Osteoblast (primary cell): ENCODE results near the gene OSTN. TPM values are rescaled to one million over a fixed set of nuclear protein-coding genes. Genes with fewer than 3 reads are reported as not detected.

ENCODE experiments used
- DNase-seq: peaks from one replicate; pipeline ENCODE4 v3.0.0; 2011; ENCODE audit warnings: low spot score, mixed read lengths; ENCODE audit not compliant: insufficient read length; ENCODE audit errors: missing footprints
- H2AFZ ChIP-seq: 2 replicates; pipeline ENCODE4 v1.6.0; 2011; ENCODE audit warnings: mild to moderate bottlenecking, low read length
- H3K27ac ChIP-seq: 2 replicates; pipeline ENCODE4 v1.5.1; 2011; ENCODE audit warnings: mild to moderate bottlenecking, low read depth, low read length, moderate library complexity
- H3K27me3 ChIP-seq: 2 replicates; pipeline ENCODE4 v1.6.0; 2012; ENCODE audit warnings: mild to moderate bottlenecking, control low read depth, inconsistent platforms, low read length, moderate library complexity; ENCODE audit not compliant: insufficient read depth
- H3K36me3 ChIP-seq: 2 replicates; pipeline ENCODE4 v1.5.1; 2011; ENCODE audit warnings: mild to moderate bottlenecking, low read length, control low read depth, moderate library complexity; ENCODE audit not compliant: insufficient read depth
- H3K4me1 ChIP-seq: 2 replicates; pipeline ENCODE4 v1.5.1; 2011; ENCODE audit warnings: mild to moderate bottlenecking, low read length, control low read depth, moderate library complexity; ENCODE audit not compliant: insufficient read depth
- H3K4me2 ChIP-seq: 2 replicates; pipeline ENCODE4 v1.6.0; 2011; ENCODE audit warnings: mild to moderate bottlenecking, low read length; ENCODE audit not compliant: insufficient read depth
- H3K4me3 ChIP-seq: fragments of 200-600 bp; sonication (generic); 3 replicates; pipeline ENCODE4 v1.5.1; 2012; ENCODE audit warnings: mild to moderate bottlenecking, low read length, inconsistent platforms; ENCODE audit not compliant: insufficient read depth
- H3K79me2 ChIP-seq: 2 replicates; pipeline ENCODE4 v1.6.0; 2012; ENCODE audit warnings: mild to moderate bottlenecking, low read length, control low read depth, inconsistent platforms; ENCODE audit not compliant: insufficient read depth
- H3K9me3 ChIP-seq: 2 replicates; pipeline ENCODE4 v1.5.1; 2011; ENCODE audit warnings: low read depth, low read length, control low read depth
- H4K20me1 ChIP-seq: 2 replicates; pipeline ENCODE4 v1.6.0; 2012; ENCODE audit warnings: mild to moderate bottlenecking, low read length, control low read depth; ENCODE audit not compliant: insufficient read depth
- total RNA-seq: library from RNA; depleted of rRNA; stranded (reverse); fragments of >200 nt; gene quantifications from 2 replicates; pipeline ENCODE4 v1.2.3, GENCODE V29; 2012
- TF ChIP-seq, protein P1 (sequence below): IDR thresholded peaks from 2 replicates; pipeline ENCODE4 v1.5.1; 2011; ENCODE audit warnings: mild to moderate bottlenecking, low read depth, low read length, moderate library complexity; ENCODE audit errors: extremely low read depth

OSTN gene
- total RNA-seq, 1 donor, result under 0.01 TPM

GRCh38 chr3:191216510-191216909, 17.5 kb downstream of the OSTN start:
- H3K4me2 ChIP-seq, result peak overlapping the region; percentile 51
- no peaks in the 10 kb centered on the region for H4K20me1 ChIP-seq
- H3K27me3 ChIP-seq, result no peaks in the 10 kb centered on the region
- H3K4me3 ChIP-seq, result no peak overlapping the region
- H3K36me3 ChIP-seq, result no peaks in the 10 kb centered on the region
- TF ChIP-seq, protein P1, sequence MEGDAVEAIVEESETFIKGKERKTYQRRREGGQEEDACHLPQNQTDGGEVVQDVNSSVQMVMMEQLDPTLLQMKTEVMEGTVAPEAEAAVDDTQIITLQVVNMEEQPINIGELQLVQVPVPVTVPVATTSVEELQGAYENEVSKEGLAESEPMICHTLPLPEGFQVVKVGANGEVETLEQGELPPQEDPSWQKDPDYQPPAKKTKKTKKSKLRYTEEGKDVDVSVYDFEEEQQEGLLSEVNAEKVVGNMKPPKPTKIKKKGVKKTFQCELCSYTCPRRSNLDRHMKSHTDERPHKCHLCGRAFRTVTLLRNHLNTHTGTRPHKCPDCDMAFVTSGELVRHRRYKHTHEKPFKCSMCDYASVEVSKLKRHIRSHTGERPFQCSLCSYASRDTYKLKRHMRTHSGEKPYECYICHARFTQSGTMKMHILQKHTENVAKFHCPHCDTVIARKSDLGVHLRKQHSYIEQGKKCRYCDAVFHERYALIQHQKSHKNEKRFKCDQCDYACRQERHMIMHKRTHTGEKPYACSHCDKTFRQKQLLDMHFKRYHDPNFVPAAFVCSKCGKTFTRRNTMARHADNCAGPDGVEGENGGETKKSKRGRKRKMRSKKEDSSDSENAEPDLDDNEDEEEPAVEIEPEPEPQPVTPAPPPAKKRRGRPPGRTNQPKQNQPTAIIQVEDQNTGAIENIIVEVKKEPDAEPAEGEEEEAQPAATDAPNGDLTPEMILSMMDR, result no peak
- H3K9me3 ChIP-seq, result no peaks in the 10 kb centered on the region
- H3K79me2 ChIP-seq, result no peaks in the 10 kb centered on the region
- DNase-seq, result no peak
- H2AFZ ChIP-seq, result no peak overlapping the region
- H3K4me1 ChIP-seq, result peaks cover 21% of the 10 kb centered on the region
- H3K27ac ChIP-seq, result peak overlapping the region; percentile 79

DNA sequence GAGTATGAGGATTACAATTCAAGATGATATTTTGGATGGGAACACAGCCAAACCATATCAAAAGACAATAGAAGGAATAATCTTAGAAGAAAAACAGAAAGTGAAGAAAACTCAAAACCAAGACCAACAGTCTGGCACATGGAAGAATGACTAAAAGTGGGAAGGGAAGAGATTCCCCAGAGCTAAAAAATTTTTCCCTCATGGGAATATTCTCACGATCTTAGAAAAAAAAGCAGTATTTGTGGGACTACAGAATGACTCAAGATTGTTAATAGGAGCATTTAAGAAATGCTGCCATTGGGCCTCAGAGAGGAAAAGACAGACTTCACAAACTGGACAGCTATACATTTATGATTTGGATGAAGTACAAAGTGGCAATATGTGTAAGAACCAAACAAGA, 18.3 kb downstream of the OSTN start:
- Histone ChIP-seq H3K27ac (peak overlapping the region; percentile 79), H3K27me3 (no peaks in the 10 kb centered on the region), H3K9me3 (no peaks in the 10 kb centered on the region), H3K4me2 (peak overlapping the region; percentile 51), H3K36me3 (no peaks in the 10 kb centered on the region), H3K4me1 (peaks cover 21% of the 10 kb centered on the region), H3K4me3 (peak overlapping the region; percentile 27), H2AFZ (peak overlapping the region; percentile 27), H4K20me1 (no peaks in the 10 kb centered on the region), H3K79me2 (no peaks in the 10 kb centered on the region)
- TF ChIP-seq, protein P1, result no peak
- DNase-seq, result peak; percentile 79

DNA sequence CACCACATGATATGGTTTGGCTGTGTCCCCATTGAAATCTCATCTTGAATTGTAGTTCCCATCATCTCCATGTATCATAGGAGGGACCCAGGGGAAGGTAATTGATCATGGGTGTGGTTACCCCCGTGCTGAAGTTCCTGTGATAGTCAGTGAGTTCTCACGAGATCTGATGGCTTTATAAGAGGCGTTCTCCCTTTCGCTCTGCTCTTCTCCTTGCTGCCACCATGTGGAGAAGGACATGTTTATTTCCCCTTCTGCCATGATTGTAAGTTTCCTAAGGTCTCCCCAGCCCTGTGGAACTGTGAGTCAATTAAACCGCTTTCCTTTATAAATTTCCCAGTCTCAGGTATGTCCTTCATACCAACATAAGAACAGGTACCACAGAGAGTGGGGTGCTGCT, 21.9 kb downstream of the OSTN start:
- DNase-seq, result no peak
- TF ChIP-seq, protein P1, result no peak

DNA sequence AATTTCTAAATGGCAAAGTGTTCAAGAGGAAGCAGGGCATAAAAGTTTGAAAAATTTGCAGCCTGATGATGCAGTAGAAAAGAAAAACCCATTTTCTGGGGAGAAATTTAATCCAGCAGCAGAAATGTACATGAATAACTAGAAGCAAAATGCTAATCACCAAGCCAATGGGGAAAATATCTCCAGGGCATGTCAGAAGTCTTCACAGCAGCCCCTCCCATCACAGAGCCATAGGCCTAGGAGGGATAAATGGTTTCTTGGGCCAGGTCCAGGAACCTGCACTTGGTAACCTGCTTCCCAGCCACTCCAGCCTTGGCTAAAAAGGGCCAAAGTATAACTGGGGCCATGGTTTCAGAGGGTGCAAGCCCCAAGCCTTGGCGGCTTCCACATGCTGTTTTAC, 22.6 kb downstream of the OSTN start:
- Histone ChIP-seq H3K27ac (no peak overlapping the region), H3K79me2 (no peaks in the 10 kb centered on the region), H4K20me1 (no peaks in the 10 kb centered on the region), H3K4me2 (no peak overlapping the region), H3K4me3 (no peak overlapping the region), H2AFZ (no peak overlapping the region), H3K36me3 (no peaks in the 10 kb centered on the region), H3K9me3 (no peaks in the 10 kb centered on the region), H3K27me3 (no peaks in the 10 kb centered on the region), H3K4me1 (peaks cover 11% of the 10 kb centered on the region)
- no peak for DNase-seq
- TF ChIP-seq, protein P1, result no peak

More for the DNA sequence above, 21.9 kb downstream of the OSTN start:
- Histone ChIP-seq H3K36me3 (no peaks in the 10 kb centered on the region), H4K20me1 (no peaks in the 10 kb centered on the region), H3K79me2 (no peaks in the 10 kb centered on the region), H3K4me3 (no peak overlapping the region), H3K4me1 (peaks cover 17% of the 10 kb centered on the region), H3K27ac (no peak overlapping the region), H3K9me3 (no peaks in the 10 kb centered on the region), H3K27me3 (no peaks in the 10 kb centered on the region), H3K4me2 (no peak overlapping the region), H2AFZ (no peak overlapping the region)
